GM12878 (cell line): ENCODE data around the gene KRT81. TPM values are rescaled to one million over a fixed set of nuclear protein-coding genes. Genes with fewer than 3 reads are reported as not detected.

Experiments
- ATAC-seq: fragments of 200-7000 bp; cut with Tn5 transposase; 3 replicates; pipeline ENCODE4 v1.9.1; 2020; ENCODE audit warnings: mild to moderate bottlenecking, moderate library complexity
- BruUV-seq: library from RNA; stranded (reverse); fragments of 400-500 nt; replicated peaks from 2 replicates; lab custom pipeline; 2021; lab: Mats Ljungman, UMichigan
- CTCF ChIA-PET: fragments of 300-600 bp; sonication (Branson Sonifier 250); formaldehyde crosslinking; extraction: SDS; loops from one replicate; lab custom pipeline; 2021; ENCODE audit warnings: inconsistent platforms; lab: Yijun Ruan, JAX
- POLR2A ChIA-PET: fragments of 350-600 bp; formaldehyde crosslinking; extraction: SDS; loops from one replicate; lab custom pipeline; 2021; ENCODE audit warnings: inconsistent platforms; lab: Charles Lee
- RAD21 ChIA-PET: fragments of 300-600 bp; sonication (Branson Sonifier 250); formaldehyde crosslinking; loops from one replicate; lab custom pipeline; 2023; ENCODE audit warnings: antibody characterized with exemption; ENCODE audit not compliant: unreplicated experiment; lab: Charles Lee
- SMC1A ChIA-PET: fragments of 300-600 bp; sonication (Branson Sonifier 250); formaldehyde crosslinking; loops from one replicate; lab custom pipeline; 2023; ENCODE audit not compliant: unreplicated experiment, uncharacterized antibody; lab: Charles Lee
- DNase-seq: peaks from one replicate; pipeline ENCODE4 v3.0.0-alpha.2; 2011; ENCODE audit warnings: low read depth, low spot score
- FAIRE-seq: peaks from 3 replicates; lab custom pipeline; 2011; peaks lifted over from hg19 to GRCh38; lab: Jason Lieb, UNC
- H2AFZ ChIP-seq: 2 replicates; pipeline ENCODE4 v1.6.0; 2011; ENCODE audit warnings: low read depth, low read length, control low read depth; ENCODE audit not compliant: control insufficient read depth
- H3K27ac ChIP-seq: 2 replicates; pipeline ENCODE4 v1.5.1; 2011; ENCODE audit warnings: control low read depth; ENCODE audit not compliant: control insufficient read depth, insufficient read depth
- H3K27me3 ChIP-seq, 2 experiments: replicated peaks in 1 of 2; 2 replicates each; pipeline versions ENCODE4 v1.6.0 to v1.6.1; 2011; ENCODE audit warnings: low read length in 1 of 2; ENCODE audit not compliant: control insufficient read depth in 2 of 2, insufficient read depth in 2 of 2
- H3K36me3 ChIP-seq, 2 experiments: 2 replicates each; pipeline ENCODE4 v1.5.1; 2011; ENCODE audit warnings: low read length in 1 of 2; ENCODE audit not compliant: control insufficient read depth in 2 of 2, insufficient read depth in 2 of 2
- H3K4me1 ChIP-seq: 2 replicates; pipeline ENCODE4 v1.6.1; 2011; ENCODE audit warnings: mild to moderate bottlenecking, low read length, moderate library complexity, mixed read lengths; ENCODE audit not compliant: control insufficient read depth, insufficient read depth
- H3K4me2 ChIP-seq: 2 replicates; pipeline ENCODE4 v1.6.0; 2011; ENCODE audit warnings: control low read depth; ENCODE audit not compliant: control insufficient read depth, insufficient read depth
- H3K4me3 ChIP-seq: fragments of 200-600 bp; sonication (generic); 2 replicates; pipeline ENCODE4 v1.5.1; 2016
- H3K79me2 ChIP-seq: 2 replicates; pipeline ENCODE4 v1.6.0; 2011; ENCODE audit warnings: low read length; ENCODE audit not compliant: control insufficient read depth, insufficient read depth
- H3K9ac ChIP-seq: 2 replicates; pipeline ENCODE4 v1.8.0; 2011; ENCODE audit warnings: low read length, control low read depth, mixed read lengths; ENCODE audit not compliant: control insufficient read depth, insufficient read depth
- H3K9me3 ChIP-seq: replicated peaks from 3 replicates; pipeline ENCODE4 v1.5.1; 2011; ENCODE audit warnings: mild to moderate bottlenecking, low read length; ENCODE audit not compliant: control insufficient read depth, insufficient read depth
- H4K20me1 ChIP-seq: 2 replicates; pipeline ENCODE4 v1.6.0; 2011; ENCODE audit not compliant: control insufficient read depth, insufficient read depth
- CEBPZ ChIP-seq: fragments of 150-350 bp; IDR thresholded peaks from 2 replicates; pipeline ENCODE4 v1.6.1; 2016; ENCODE audit warnings: low read depth, low read length
- CHD1 ChIP-seq: IDR thresholded peaks from 2 replicates; pipeline ENCODE4 v1.6.1; 2012; ENCODE audit warnings: low read depth, low read length, improper control_type of control experiment
- EGR1 ChIP-seq, 2 experiments: IDR thresholded peaks; 1 replicate in 1 of 2; 2 replicates in 1 of 2; pipeline ENCODE4 v1.6.1; 2011 to 2012; ENCODE audit warnings: low read depth in 2 of 2, low read length in 2 of 2, borderline replicate concordance in 1 of 2, mild to moderate bottlenecking in 1 of 2, moderate library complexity in 1 of 2
- KAT2A ChIP-seq: conservative IDR thresholded peaks from 2 replicates; pipeline ENCODE4 v1.6.1; 2011; ENCODE audit warnings: low read depth, low read length; ENCODE audit not compliant: control insufficient read depth
- PAX8 ChIP-seq: fragments of 450-650 bp; IDR thresholded peaks from 2 replicates; pipeline ENCODE4 v1.6.1; 2017; ENCODE audit warnings: mild to moderate bottlenecking, moderate library complexity
- RB1 ChIP-seq: fragments of 450-650 bp; formaldehyde crosslinking; IDR thresholded peaks from 2 replicates; pipeline ENCODE4 v1.6.1; 2017; ENCODE audit warnings: mild to moderate bottlenecking, borderline replicate concordance
- RELB ChIP-seq: fragments of 450-650 bp; IDR thresholded peaks from 2 replicates; pipeline ENCODE4 v1.6.1; 2017; ENCODE audit warnings: low read depth, mild to moderate bottlenecking, moderate library complexity
- ZSCAN29 ChIP-seq: fragments of 450-650 bp; IDR thresholded peaks from 2 replicates; pipeline ENCODE4 v1.6.1; 2017; ENCODE audit warnings: mild to moderate bottlenecking, moderate library complexity
- WGBS: methylation state at CpG from one replicate; pipeline ENCODE4 v1.1.6; 2016; ENCODE audit warnings: low lambda C conversion rate; ENCODE audit not compliant: insufficient replicate concordance, insufficient coverage; ENCODE audit errors: missing lambda C conversion rate; 5-methylcytosine and 5-hydroxymethylcytosine counted together
- in situ Hi-C: fragments of 300-500 bp; cut with MboI; formaldehyde crosslinking; loops from 9 replicates; pipeline ENCODE4 v1.14.3; 2018; ENCODE audit warnings: mixed read lengths
- intact Hi-C: fragments of 100-400 bp; cut with micrococcal nuclease; formaldehyde crosslinking; loops from one replicate; pipeline ENCODE4 v1.14.2; 2022; ENCODE audit not compliant: unreplicated experiment
- polyA plus RNA-seq, 11 experiments: library from polyadenylated mRNA; depleted of rRNA in 4 of 11; unstranded in 6 of 11; stranded (reverse) in 5 of 11; fragments of >200 nt; fragmentation: Nextera tagmentation in 4 of 11; fragmentation: Illumina TruSeq in 1 of 11; extraction: Ambion mirVana in 4 of 11; extraction: Trizol in 1 of 11; gene quantifications; 1 replicate in 1 of 11; 2 replicates in 10 of 11; pipeline versions ENCODE4 v1.2.1 to v1.2.3, GENCODE V29; 2011 to 2016; ENCODE audit warnings: inconsistent platforms in 2 of 11, missing spikeins in 2 of 11, low read depth in 1 of 11
- total RNA-seq, 4 experiments: library from RNA; depleted of rRNA in 3 of 4; stranded (reverse); fragments of >200 nt in 3 of 4; fragmentation: Illumina TruSeq in 1 of 4; extraction: Trizol in 1 of 4; gene quantifications; 2 replicates each; pipeline versions ENCODE4 v1.2.1 to v1.2.3, GENCODE V29; 2013 to 2021

The KRT81 gene
- total and polyA plus RNA-seq, 10 of the 15 experiments (the other 5 are each of a cell fraction or from before 2014, with no cell fraction given): 0.05 to 0.15 TPM; not detected in 8

- TF ChIP-seq ZSCAN29 (no peak), KAT2A (no peak), CEBPZ (no peak), RELB (no peak), EGR1 (IDR thresholded peaks at IDR 0.05; ENCODE audit: borderline replicate concordance in 1 of 2, low read depth in 2 of 2, low read length in 2 of 2) (no peak), PAX8 (no peak), RB1 (no peak), CHD1 (no peak)
- Histone ChIP-seq H3K9me3 (no peaks in the 10 kb centered on the region), H4K20me1 (no peaks in the 10 kb centered on the region), H3K27ac (no peak overlapping the region), H3K27me3 (peaks cover 0 to 2% of the 10 kb centered on the region in 2 experiments; a peak in 1 of 4 replicates), H3K79me2 (no peaks in the 10 kb centered on the region), H2AFZ (no peak overlapping the region), H3K9ac (no peak overlapping the region), H3K4me1 (no peaks in the 10 kb centered on the region), H3K4me3 (no peak overlapping the region), H3K4me2 (no peak overlapping the region), H3K36me3 (no peaks in the 10 kb centered on the region)
- no peak for DNase-seq
- no TSS peak for BruUV-seq
- no peak for FAIRE-seq
- POLR2A ChIA-PET: no interaction called here
- RAD21 ChIA-PET: no interaction called here
- intact Hi-C loops: no loop called here
- SMC1A ChIA-PET: interaction anchor here (1.2 kb wide), 1 partner anchor 45 kb away, joined by 3 read pairs; no protein-coding TSS in a partner anchor
- 18% methylated on average over 6 of the region's 6 CpGs for WGBS
- ATAC-seq: no peak
- in situ Hi-C loops: no loop called here
- CTCF ChIA-PET: interaction anchor here (0.7 to 3.4 kb wide), 2 partner anchors 9 to 57 kb away, joined by 3 to 21 read pairs; no protein-coding TSS in a partner anchor
Measured at GRCh38 chr12:52270541-52271070, 20.7 kb downstream of the KRT81 start.
